K562 (cell line): ENCODE data around the gene HOXC10. TPM values are rescaled to one million over a fixed set of nuclear protein-coding genes. Genes with fewer than 3 reads are reported as not detected.

Experiments
- SIN3A ChIP-seq, 2 experiments: fragments of 150-350 bp in 1 of 2; IDR thresholded peaks; 2 replicates each; pipeline ENCODE4 v1.6.1; 2011 to 2016; ENCODE audit warnings: borderline replicate concordance in 2 of 2, low read depth in 2 of 2, low read length in 2 of 2, mild to moderate bottlenecking in 2 of 2, moderate library complexity in 2 of 2; ENCODE audit not compliant: control insufficient read depth in 1 of 2
- polyA plus RNA-seq, 8 experiments: library from polyadenylated mRNA; depleted of rRNA in 4 of 8; stranded (reverse) in 5 of 8; unstranded in 3 of 8; fragments of >200 nt; fragmentation: Nextera tagmentation in 2 of 8; fragmentation: Illumina TruSeq in 1 of 8; extraction: Ambion mirVana in 2 of 8; extraction: Trizol in 1 of 8; gene quantifications; 2 replicates each; pipeline versions ENCODE4 v1.2.1 to v1.2.3, GENCODE V29; 2011 to 2014; ENCODE audit warnings: inconsistent platforms in 1 of 8, missing spikeins in 1 of 8
- total RNA-seq, 7 experiments: library from RNA; depleted of rRNA in 6 of 7; stranded (reverse); fragments of >200 nt in 6 of 7; fragmentation: Illumina TruSeq in 2 of 7; extraction: Trizol in 2 of 7; gene quantifications; 2 replicates each; pipeline versions ENCODE4 v1.2.1 to v1.2.3, GENCODE V29; 2011 to 2021; ENCODE audit warnings: low replicate concordance in 1 of 7
- TF ChIP-seq, protein P1 (sequence below): fragments of 450-650 bp; conservative IDR thresholded peaks from 2 replicates; pipeline ENCODE4 v1.6.1; 2016; ENCODE audit warnings: missing genetic modification characterization, low read depth, mild to moderate bottlenecking, missing compliant biosample characterization, moderate library complexity
- TF ChIP-seq, protein P2 (sequence below): IDR thresholded peaks from 3 replicates; pipeline ENCODE4 v1.6.1; 2011; ENCODE audit warnings: borderline replicate concordance, mild to moderate bottlenecking, moderate library complexity; ENCODE audit not compliant: insufficient read length; ENCODE audit errors: extremely low read depth

HOXC10 gene
- total and polyA plus RNA-seq, 9 of the 15 experiments (the other 6 are each of a cell fraction or from before 2014, with no cell fraction given), result 0.13 to 0.77 (median 0.35) TPM; not detected in 2

DNA sequence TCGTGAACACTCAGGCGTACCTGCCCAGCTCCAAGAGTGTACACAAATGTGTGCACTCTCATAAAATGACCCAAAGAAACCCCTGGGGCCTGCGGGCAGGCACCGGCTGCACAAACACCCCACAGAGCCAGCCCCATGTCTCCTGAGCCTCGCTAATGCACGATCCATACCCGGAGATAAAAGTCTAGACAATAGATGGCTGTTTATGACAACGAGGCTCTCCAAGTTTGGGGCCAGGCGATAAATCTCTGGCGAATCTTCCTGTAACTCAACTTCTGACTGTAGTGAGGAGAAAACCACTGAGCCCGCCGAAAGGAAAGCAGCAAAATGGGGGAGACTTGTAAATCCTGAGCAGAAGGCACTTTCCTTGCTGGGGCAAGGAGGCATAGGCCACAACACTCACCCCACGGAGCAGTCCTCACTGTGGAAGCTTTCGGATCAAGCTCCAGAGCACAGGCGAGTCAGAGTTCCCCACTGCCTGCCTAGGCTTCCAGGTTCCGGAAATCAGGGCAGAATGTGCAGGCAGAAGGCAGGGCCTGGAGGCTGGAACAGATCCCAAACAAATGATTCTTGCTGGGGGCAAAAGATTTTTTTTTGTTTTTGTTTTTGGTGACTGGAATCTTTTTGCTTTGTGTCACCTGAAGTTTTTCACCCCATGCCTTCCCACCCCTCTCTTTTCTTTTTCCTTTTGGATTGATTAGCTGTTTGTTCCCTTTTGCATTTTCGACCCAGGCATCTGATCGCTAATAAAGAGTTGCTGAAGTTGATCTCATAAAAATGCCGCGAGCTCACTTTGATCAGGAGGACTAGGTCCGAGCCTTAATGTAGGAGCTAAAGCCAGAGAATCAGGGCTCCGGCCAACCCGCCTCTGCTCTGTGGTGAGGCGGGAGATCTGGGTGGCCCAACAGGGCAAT, 16.5 kb upstream of the HOXC10 start (continued):
- TF ChIP-seq, protein P1, sequence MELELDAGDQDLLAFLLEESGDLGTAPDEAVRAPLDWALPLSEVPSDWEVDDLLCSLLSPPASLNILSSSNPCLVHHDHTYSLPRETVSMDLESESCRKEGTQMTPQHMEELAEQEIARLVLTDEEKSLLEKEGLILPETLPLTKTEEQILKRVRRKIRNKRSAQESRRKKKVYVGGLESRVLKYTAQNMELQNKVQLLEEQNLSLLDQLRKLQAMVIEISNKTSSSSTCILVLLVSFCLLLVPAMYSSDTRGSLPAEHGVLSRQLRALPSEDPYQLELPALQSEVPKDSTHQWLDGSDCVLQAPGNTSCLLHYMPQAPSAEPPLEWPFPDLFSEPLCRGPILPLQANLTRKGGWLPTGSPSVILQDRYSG (tag), result no peak
- TF ChIP-seq, protein P2, sequence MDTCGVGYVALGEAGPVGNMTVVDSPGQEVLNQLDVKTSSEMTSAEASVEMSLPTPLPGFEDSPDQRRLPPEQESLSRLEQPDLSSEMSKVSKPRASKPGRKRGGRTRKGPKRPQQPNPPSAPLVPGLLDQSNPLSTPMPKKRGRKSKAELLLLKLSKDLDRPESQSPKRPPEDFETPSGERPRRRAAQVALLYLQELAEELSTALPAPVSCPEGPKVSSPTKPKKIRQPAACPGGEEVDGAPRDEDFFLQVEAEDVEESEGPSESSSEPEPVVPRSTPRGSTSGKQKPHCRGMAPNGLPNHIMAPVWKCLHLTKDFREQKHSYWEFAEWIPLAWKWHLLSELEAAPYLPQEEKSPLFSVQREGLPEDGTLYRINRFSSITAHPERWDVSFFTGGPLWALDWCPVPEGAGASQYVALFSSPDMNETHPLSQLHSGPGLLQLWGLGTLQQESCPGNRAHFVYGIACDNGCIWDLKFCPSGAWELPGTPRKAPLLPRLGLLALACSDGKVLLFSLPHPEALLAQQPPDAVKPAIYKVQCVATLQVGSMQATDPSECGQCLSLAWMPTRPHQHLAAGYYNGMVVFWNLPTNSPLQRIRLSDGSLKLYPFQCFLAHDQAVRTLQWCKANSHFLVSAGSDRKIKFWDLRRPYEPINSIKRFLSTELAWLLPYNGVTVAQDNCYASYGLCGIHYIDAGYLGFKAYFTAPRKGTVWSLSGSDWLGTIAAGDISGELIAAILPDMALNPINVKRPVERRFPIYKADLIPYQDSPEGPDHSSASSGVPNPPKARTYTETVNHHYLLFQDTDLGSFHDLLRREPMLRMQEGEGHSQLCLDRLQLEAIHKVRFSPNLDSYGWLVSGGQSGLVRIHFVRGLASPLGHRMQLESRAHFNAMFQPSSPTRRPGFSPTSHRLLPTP, result no peak
- TF ChIP-seq SIN3A (IDR thresholded peaks at IDR 0.05; ENCODE audit: borderline replicate concordance in 2 of 2, control insufficient read depth in 1 of 2, low read depth in 2 of 2, low read length in 2 of 2), result no peak
